Measurements from ENCODE around the gene PZP. TPM values are rescaled to one million over a fixed set of nuclear protein-coding genes. Genes with fewer than 3 reads are reported as not detected.

PZP gene
- total and polyA plus RNA-seq, 2 of the 13 experiments (the other 11 are each of a cell fraction or from before 2014, with no cell fraction given) = 0.07 to 0.89 TPM

DNA sequence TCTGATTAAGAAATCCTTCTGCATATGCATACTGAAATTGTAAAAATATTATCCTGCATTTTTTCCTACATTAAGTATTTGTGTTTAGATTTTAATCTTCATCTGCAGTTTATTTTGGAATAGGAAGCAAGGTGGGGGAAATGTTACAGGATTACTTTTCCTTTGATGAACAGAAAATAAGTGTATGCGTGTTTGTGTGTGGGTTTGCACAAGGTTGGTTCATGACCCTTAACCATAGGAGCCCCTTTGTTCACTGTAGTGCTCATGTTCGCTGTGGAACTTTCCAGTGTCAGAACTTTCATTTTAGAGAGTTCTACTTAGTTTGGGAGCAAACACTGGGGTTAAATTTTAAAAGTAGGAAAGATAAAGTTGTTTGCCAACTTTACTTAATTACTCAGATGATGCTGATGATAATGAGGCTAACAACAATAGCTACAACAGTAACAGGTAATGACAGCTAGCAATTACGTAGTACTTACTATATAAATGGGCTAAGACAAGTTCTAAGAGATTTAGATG lies 86.0 kb downstream of the PZP start (continued):
- TF ChIP-seq ZNF333 (CRISPR knock-in tag; IDR thresholded peaks at IDR 0.05; ENCODE audit: borderline replicate concordance) (no peak), MEIS2 (CRISPR knock-in tag; IDR thresholded peaks at IDR 0.05) (peak; percentile 66; the same call in 1 of the 2 replicates), MED13 (CRISPR knock-in tag; IDR thresholded peaks at IDR 0.05) (peak; percentile 97), MAF1 (CRISPR knock-in tag; IDR thresholded peaks at IDR 0.05; ENCODE audit: borderline replicate concordance) (no peak), ZBTB21 (CRISPR knock-in tag; IDR thresholded peaks at IDR 0.05) (no peak), ZBTB20 (CRISPR knock-in tag; IDR thresholded peaks at IDR 0.05; ENCODE audit: borderline replicate concordance, low read depth) (peak; percentile 79; the same call in 1 of the 2 replicates), BRCA1 (CRISPR knock-in tag; IDR thresholded peaks at IDR 0.05) (no peak), ZNF563 (CRISPR knock-in tag; IDR thresholded peaks at IDR 0.05) (no peak), GABPB1 (CRISPR knock-in tag; IDR thresholded peaks at IDR 0.05) (no peak; the same call in 1 of the 2 replicates), ZNF605 (CRISPR knock-in tag; IDR thresholded peaks at IDR 0.05) (no peak), ZNF224 (CRISPR knock-in tag; IDR thresholded peaks at IDR 0.05) (no peak), SIN3A (IDR thresholded peaks at IDR 0.05; ENCODE audit: borderline replicate concordance, low read depth, low read length) (no peak), ZBTB7A (CRISPR knock-in tag; IDR thresholded peaks at IDR 0.05) (no peak), ZNF777 (CRISPR knock-in tag; IDR thresholded peaks at IDR 0.05) (no peak), ONECUT2 (CRISPR knock-in tag; IDR thresholded peaks at IDR 0.05) (0 out of 2 replicates have a peak, but pooled peaks have one; percentile 28), FOXA3 (CRISPR knock-in tag; IDR thresholded peaks at IDR 0.05) (peak; percentile 97), ZNF431 (CRISPR knock-in tag; IDR thresholded peaks at IDR 0.05; ENCODE audit: borderline replicate concordance, low read depth) (no peak; the same call in 1 of the 2 replicates), TARDBP (CRISPR knock-in tag; IDR thresholded peaks at IDR 0.05) (peak; percentile 65; the same call in 1 of the 2 replicates), FOSL1 (CRISPR knock-in tag; IDR thresholded peaks at IDR 0.05; ENCODE audit: borderline replicate concordance) (no peak; the same call in 1 of the 2 replicates)
- TF ChIP-seq, protein P1, sequence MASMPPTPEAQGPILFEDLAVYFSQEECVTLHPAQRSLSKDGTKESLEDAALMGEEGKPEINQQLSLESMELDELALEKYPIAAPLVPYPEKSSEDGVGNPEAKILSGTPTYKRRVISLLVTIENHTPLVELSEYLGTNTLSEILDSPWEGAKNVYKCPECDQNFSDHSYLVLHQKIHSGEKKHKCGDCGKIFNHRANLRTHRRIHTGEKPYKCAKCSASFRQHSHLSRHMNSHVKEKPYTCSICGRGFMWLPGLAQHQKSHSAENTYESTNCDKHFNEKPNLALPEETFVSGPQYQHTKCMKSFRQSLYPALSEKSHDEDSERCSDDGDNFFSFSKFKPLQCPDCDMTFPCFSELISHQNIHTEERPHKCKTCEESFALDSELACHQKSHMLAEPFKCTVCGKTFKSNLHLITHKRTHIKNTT (CRISPR knock-in tag; IDR thresholded peaks at IDR 0.05) = no peak
- TF ChIP-seq, protein P2, sequence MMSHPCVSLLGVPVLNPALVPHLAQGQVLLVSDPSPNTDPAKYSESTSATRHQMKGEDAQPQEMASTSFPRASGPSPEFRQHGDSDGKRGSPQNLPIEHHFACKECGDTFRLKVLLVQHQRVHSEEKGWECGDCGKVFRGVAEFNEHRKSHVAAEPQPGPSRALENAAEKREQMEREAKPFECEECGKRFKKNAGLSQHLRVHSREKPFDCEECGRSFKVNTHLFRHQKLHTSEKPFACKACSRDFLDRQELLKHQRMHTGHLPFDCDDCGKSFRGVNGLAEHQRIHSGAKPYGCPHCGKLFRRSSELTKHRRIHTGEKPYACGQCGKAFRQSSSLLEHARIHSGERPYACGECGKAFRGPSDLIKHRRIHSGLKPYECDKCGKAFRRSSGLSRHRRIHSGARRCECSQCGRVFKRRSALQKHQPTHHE (CRISPR knock-in tag; IDR thresholded peaks at IDR 0.05; ENCODE audit: borderline replicate concordance) = no peak
- TF ChIP-seq, protein P3, sequence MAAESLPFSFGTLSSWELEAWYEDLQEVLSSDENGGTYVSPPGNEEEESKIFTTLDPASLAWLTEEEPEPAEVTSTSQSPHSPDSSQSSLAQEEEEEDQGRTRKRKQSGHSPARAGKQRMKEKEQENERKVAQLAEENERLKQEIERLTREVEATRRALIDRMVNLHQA (CRISPR knock-in tag; IDR thresholded peaks at IDR 0.05) = no peak
- TF ChIP-seq, protein P4, sequence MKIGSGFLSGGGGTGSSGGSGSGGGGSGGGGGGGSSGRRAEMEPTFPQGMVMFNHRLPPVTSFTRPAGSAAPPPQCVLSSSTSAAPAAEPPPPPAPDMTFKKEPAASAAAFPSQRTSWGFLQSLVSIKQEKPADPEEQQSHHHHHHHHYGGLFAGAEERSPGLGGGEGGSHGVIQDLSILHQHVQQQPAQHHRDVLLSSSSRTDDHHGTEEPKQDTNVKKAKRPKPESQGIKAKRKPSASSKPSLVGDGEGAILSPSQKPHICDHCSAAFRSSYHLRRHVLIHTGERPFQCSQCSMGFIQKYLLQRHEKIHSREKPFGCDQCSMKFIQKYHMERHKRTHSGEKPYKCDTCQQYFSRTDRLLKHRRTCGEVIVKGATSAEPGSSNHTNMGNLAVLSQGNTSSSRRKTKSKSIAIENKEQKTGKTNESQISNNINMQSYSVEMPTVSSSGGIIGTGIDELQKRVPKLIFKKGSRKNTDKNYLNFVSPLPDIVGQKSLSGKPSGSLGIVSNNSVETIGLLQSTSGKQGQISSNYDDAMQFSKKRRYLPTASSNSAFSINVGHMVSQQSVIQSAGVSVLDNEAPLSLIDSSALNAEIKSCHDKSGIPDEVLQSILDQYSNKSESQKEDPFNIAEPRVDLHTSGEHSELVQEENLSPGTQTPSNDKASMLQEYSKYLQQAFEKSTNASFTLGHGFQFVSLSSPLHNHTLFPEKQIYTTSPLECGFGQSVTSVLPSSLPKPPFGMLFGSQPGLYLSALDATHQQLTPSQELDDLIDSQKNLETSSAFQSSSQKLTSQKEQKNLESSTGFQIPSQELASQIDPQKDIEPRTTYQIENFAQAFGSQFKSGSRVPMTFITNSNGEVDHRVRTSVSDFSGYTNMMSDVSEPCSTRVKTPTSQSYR (CRISPR knock-in tag; IDR thresholded peaks at IDR 0.05; ENCODE audit: borderline replicate concordance) = peak; percentile 90; the same call in 1 of the 2 replicates
- TF ChIP-seq, protein P5, sequence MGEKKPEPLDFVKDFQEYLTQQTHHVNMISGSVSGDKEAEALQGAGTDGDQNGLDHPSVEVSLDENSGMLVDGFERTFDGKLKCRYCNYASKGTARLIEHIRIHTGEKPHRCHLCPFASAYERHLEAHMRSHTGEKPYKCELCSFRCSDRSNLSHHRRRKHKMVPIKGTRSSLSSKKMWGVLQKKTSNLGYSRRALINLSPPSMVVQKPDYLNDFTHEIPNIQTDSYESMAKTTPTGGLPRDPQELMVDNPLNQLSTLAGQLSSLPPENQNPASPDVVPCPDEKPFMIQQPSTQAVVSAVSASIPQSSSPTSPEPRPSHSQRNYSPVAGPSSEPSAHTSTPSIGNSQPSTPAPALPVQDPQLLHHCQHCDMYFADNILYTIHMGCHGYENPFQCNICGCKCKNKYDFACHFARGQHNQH (CRISPR knock-in tag; IDR thresholded peaks at IDR 0.05) = peak; percentile 92
